Measurements from ENCODE around the gene OXER1.

DNA sequence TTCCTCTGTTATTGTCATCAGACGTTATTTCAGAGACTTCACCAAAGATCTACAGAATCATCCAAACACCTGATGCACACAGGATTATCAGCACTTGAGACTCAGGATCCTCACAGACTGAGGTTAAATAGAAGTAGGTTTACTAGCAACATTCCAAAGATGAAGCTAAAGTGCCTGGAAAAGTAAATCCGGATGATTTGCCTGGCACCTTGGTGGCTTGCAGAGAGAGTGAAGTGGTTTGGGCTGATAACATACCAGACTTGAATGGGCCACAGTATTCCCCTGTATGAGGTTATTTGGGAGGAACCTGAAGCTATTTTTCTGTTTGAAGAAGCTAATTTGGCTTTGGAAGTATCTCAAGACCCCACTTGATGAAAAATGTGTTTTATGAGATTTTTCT lies 51.0 kb downstream of the OXER1 start:
- TF ChIP-seq, protein P1, sequence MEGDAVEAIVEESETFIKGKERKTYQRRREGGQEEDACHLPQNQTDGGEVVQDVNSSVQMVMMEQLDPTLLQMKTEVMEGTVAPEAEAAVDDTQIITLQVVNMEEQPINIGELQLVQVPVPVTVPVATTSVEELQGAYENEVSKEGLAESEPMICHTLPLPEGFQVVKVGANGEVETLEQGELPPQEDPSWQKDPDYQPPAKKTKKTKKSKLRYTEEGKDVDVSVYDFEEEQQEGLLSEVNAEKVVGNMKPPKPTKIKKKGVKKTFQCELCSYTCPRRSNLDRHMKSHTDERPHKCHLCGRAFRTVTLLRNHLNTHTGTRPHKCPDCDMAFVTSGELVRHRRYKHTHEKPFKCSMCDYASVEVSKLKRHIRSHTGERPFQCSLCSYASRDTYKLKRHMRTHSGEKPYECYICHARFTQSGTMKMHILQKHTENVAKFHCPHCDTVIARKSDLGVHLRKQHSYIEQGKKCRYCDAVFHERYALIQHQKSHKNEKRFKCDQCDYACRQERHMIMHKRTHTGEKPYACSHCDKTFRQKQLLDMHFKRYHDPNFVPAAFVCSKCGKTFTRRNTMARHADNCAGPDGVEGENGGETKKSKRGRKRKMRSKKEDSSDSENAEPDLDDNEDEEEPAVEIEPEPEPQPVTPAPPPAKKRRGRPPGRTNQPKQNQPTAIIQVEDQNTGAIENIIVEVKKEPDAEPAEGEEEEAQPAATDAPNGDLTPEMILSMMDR (IDR thresholded peaks at IDR 0.05) = no peak
- TF ChIP-seq POLR2AphosphoS5 (IDR thresholded peaks at IDR 0.05; ENCODE audit: low read depth, low read length) = no peak
- TF ChIP-seq, protein P2, sequence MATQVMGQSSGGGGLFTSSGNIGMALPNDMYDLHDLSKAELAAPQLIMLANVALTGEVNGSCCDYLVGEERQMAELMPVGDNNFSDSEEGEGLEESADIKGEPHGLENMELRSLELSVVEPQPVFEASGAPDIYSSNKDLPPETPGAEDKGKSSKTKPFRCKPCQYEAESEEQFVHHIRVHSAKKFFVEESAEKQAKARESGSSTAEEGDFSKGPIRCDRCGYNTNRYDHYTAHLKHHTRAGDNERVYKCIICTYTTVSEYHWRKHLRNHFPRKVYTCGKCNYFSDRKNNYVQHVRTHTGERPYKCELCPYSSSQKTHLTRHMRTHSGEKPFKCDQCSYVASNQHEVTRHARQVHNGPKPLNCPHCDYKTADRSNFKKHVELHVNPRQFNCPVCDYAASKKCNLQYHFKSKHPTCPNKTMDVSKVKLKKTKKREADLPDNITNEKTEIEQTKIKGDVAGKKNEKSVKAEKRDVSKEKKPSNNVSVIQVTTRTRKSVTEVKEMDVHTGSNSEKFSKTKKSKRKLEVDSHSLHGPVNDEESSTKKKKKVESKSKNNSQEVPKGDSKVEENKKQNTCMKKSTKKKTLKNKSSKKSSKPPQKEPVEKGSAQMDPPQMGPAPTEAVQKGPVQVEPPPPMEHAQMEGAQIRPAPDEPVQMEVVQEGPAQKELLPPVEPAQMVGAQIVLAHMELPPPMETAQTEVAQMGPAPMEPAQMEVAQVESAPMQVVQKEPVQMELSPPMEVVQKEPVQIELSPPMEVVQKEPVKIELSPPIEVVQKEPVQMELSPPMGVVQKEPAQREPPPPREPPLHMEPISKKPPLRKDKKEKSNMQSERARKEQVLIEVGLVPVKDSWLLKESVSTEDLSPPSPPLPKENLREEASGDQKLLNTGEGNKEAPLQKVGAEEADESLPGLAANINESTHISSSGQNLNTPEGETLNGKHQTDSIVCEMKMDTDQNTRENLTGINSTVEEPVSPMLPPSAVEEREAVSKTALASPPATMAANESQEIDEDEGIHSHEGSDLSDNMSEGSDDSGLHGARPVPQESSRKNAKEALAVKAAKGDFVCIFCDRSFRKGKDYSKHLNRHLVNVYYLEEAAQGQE (IDR thresholded peaks at IDR 0.05; ENCODE audit: insufficient read depth in 1 of 2, low read depth in 2 of 2, low read length in 1 of 2) = no peak

Data from Panc1 (cell line).